H7 (cell line): ENCODE results near the gene AJM1. TPM values are rescaled to one million over a fixed set of nuclear protein-coding genes. Genes with fewer than 3 reads are reported as not detected.

Experiments
- DNase-seq: peaks from one replicate; pipeline ENCODE4 v3.0.0; 2012
- H3K27me3 ChIP-seq: 2 replicates; pipeline ENCODE4 v1.6.0; 2011; ENCODE audit warnings: mild to moderate bottlenecking, low read length; ENCODE audit not compliant: control insufficient read depth, insufficient read depth
- H3K36me3 ChIP-seq: replicated peaks from 2 replicates; pipeline ENCODE4 v1.5.1; 2011; ENCODE audit warnings: low read length; ENCODE audit not compliant: control insufficient read depth, insufficient read depth
- H3K4me3 ChIP-seq: 2 replicates; pipeline ENCODE4 v1.5.1; 2011; ENCODE audit warnings: low read depth, mild to moderate bottlenecking, control low read depth, low read length, moderate library complexity; ENCODE audit not compliant: insufficient read depth
- total RNA-seq: library from RNA; depleted of rRNA; stranded (reverse); fragments of >200 nt; shearing (Covaris generic); gene quantifications from 2 replicates; pipeline ENCODE4 v1.2.3, GENCODE V29; 2014; rRNA removed

AJM1 gene
- total RNA-seq, 1 experiment from 2014 or later: 0.14 TPM

- peak; percentile 16 for DNase-seq
- no peak overlapping the region for H3K4me3 ChIP-seq
- no peaks in the 10 kb centered on the region; the same call in 1 of the 2 replicates for H3K36me3 ChIP-seq
- no peaks in the 10 kb centered on the region for H3K27me3 ChIP-seq
These were observed 48.4 kb downstream of the AJM1 start for GRCh38 chr9:136890661-136891060.

Other genes with a start within 250 kb of the AJM1 start
- gene EGFL7, start 179.6 kb upstream of the AJM1 start, total RNA-seq: 68.5 and 87.3 TPM in 2 replicates
- 41.1 and 54.7 TPM in 2 replicates for gene AGPAT2, start 155.0 kb upstream of the AJM1 start, total RNA-seq
- gene DIPK1B, start 129.9 kb upstream of the AJM1 start, total RNA-seq: 57.0 and 75.7 TPM in 2 replicates
- gene LCN10, start 99.5 kb upstream of the AJM1 start, total RNA-seq: 0.76 and 1.4 TPM in 2 replicates
- gene LCN6, start 94.0 kb upstream of the AJM1 start, total RNA-seq: not detected in 2 replicates
- gene LCN8, start 84.2 kb upstream of the AJM1 start, total RNA-seq: not detected in 2 replicates
- gene LCN15, start 78.0 kb upstream of the AJM1 start, total RNA-seq: 0.18 TPM in 1 of 2 replicates, not detected in the other
- 73.9 and 80.6 TPM in 2 replicates for gene TMEM141, start 51.1 kb upstream of the AJM1 start, total RNA-seq
- 0.66 and 0.85 TPM in 2 replicates for gene CCDC183, start 46.1 kb upstream of the AJM1 start, total RNA-seq
- gene RABL6, start 34.5 kb upstream of the AJM1 start, total RNA-seq: 150 TPM in 2 replicates
- 68.2 and 75.5 TPM in 2 replicates for gene PHPT1, start 6.9 kb downstream of the AJM1 start, total RNA-seq
- gene MAMDC4, start 9.9 kb downstream of the AJM1 start, total RNA-seq: 1.2 and 3.0 TPM in 2 replicates
- gene EDF1, start 23.8 kb downstream of the AJM1 start, total RNA-seq: 213 and 240 TPM in 2 replicates
- gene TRAF2, start 44.0 kb downstream of the AJM1 start, total RNA-seq: 40.9 and 48.6 TPM in 2 replicates
- gene FBXW5, start 102.3 kb downstream of the AJM1 start, total RNA-seq: 97.5 and 105 TPM in 2 replicates
- gene C8G, start 102.8 kb downstream of the AJM1 start, total RNA-seq: not detected in 2 replicates
- 0.38 and 2.9 TPM in 2 replicates for gene LCN12, start 109.8 kb downstream of the AJM1 start, total RNA-seq
- 1.3 and 2.0 TPM in 2 replicates for gene PTGDS, start 135.0 kb downstream of the AJM1 start, total RNA-seq
- gene LCNL1, start 140.5 kb downstream of the AJM1 start, total RNA-seq: 0.21 and 0.33 TPM in 2 replicates
- gene PAXX, start 149.9 kb downstream of the AJM1 start, total RNA-seq: 45.7 and 53.2 TPM in 2 replicates
- gene CLIC3, start 154.1 kb downstream of the AJM1 start, total RNA-seq: not detected in 2 replicates
- 6.8 and 10.4 TPM in 2 replicates for gene ABCA2, start 185.8 kb downstream of the AJM1 start, total RNA-seq
- not detected in 2 replicates for gene FUT7, start 189.6 kb downstream of the AJM1 start, total RNA-seq
- 10.1 and 25.1 TPM in 2 replicates for gene NPDC1, start 203.7 kb downstream of the AJM1 start, total RNA-seq
- gene ENTPD2, start 211.6 kb downstream of the AJM1 start, total RNA-seq: not detected in 2 replicates
- 59.7 and 59.9 TPM in 2 replicates for gene SAPCD2, start 228.1 kb downstream of the AJM1 start, total RNA-seq
- gene UAP1L1, start 235.0 kb downstream of the AJM1 start, total RNA-seq: 9.0 and 14.9 TPM in 2 replicates
- gene MAN1B1, start 244.5 kb downstream of the AJM1 start, total RNA-seq: 70.5 and 70.9 TPM in 2 replicates